Fibroblast of skin of scalp (primary cell): ENCODE results near the gene LORICRIN.

ENCODE experiments used
- DNase-seq: peaks from one replicate; pipeline ENCODE4 v3.0.0-alpha.2; 2013

The LORICRIN gene

GRCh38 chr1:153251087-153251486 is 8.4 kb upstream of the LORICRIN start:
- no peak for DNase-seq

- no peak for DNase-seq
These were observed 7.9 kb upstream of the LORICRIN start for GRCh38 chr1:153251562-153251961.

DNA sequence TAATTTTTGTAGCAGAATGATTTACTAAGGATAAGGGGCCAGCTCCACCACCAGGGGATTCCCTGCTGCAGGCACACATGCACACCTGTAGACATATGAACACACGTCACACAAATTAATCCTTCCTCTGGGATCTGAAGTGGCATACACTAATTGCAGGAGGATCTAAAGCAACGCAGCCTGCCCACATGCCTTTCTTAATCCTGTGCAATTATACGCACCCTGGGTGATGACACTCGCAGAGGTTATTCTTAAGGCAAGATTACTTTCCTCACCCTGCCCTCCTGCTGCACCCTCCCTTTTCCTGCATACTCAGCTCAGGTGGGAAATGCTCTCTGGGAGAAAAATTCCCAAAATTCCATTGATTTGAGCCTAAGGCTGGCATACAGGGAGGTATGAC is 7.5 kb upstream of the LORICRIN start:
- DNase-seq, result no peak

DNA sequence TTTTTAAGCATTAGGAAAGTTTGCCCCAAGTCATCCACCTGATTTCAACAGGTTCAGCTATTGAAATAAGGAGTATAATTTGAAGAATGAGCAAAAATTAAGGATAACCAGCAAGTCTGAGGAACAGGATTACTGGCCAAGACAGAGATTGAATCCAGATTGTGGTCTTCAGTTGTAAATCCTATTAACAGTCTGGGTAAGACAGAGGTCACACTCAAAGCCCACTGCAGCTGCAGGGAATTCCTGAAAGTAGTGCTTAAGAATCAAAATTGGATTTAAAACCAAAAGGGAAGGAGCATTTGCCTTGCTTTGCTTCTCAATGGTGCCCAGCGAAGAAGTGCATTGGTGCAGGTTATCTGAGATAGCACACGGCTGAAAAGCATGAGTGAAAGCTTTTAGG is 6.4 kb upstream of the LORICRIN start:
- DNase-seq, result no peak

DNA sequence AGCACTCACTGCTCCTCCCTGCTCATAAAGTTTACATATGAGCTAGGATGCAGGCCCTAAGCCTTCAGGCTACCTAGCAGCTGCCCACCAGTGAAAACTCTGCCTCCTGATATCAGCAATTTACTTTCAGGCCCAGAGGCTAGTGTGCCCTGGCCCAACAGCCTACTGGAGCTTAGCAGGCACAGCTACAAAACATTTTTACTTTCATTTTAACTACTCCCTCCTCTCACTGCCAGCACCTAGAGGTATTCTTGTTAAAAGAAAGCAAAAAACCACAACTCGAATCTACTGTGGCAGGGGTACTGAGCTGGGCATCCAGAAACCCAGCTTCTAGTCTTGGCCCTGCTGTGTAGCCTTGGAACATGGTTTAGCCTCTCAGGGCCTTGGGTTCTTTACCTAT is 5.8 kb upstream of the LORICRIN start:
- no peak for DNase-seq

DNA sequence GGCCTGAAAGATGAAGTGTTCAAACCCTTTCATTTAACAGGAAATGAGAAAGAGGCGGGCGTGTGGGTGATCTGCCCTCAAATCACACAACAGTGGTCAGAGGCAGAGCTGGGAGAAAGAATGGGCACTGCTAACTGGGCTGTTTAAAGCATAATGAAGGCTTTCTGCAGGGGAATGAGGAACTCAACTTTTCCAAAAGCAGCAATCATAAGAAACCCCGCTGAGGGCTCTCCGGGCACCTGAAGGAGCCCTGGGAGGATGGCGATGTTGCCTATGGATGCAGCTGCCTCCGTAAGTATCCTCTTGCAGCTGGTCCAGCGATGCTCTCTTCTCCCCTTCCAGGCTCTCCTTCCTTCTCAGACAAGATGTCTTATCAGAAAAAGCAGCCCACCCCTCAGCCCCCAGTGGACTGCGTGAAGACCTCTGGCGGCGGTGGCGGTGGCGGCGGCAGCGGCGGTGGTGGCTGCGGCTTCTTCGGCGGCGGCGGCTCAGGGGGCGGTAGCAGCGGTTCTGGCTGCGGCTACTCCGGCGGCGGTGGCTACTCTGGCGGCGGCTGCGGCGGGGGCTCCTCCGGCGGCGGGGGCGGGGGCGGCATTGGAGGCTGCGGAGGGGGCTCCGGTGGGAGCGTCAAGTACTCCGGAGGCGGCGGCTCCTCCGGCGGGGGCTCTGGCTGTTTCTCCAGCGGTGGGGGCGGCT is 1.2 kb downstream of the LORICRIN start:
- DNase-seq, result no peak

DNA sequence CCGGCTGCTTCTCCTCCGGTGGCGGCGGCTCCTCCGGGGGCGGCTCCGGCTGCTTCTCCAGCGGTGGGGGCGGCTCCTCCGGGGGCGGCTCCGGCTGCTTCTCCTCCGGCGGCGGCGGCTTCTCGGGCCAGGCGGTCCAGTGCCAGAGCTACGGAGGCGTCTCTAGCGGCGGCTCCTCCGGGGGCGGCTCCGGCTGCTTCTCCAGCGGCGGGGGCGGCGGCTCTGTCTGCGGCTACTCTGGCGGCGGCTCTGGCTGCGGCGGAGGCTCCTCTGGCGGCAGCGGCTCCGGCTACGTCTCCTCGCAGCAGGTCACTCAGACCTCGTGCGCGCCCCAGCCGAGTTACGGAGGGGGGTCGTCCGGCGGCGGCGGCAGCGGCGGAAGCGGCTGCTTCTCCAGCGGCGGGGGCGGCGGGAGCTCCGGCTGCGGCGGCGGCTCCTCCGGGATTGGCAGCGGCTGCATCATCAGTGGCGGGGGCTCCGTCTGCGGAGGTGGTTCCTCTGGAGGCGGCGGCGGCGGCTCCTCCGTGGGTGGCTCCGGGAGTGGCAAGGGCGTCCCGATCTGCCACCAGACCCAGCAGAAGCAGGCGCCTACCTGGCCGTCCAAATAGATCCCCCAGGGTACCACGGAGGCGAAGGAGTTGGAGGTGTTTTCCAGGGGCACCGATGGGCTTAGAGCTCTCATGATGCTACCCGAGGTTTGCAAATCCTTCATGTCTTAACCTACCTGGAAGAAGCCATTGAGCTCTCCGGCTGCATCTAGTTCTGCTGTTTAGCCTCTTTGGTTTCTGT is 2.0 kb downstream of the LORICRIN start:
- peak; percentile 25 for DNase-seq

DNA sequence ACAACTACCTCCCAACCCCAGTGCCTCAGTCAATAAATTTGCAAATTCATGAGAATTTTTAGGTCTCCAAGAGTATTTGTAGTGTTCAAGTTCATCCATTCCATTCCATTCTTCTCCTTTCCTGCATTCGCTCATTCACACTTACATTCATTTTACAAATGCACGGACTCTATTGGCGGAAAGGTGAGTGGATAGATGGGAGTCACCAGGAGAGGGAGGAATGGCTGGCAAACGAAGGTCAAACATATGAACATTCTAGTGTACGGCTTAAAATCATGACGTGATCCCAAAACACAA is 2.5 kb downstream of the LORICRIN start:
- DNase-seq, result no peak

- no peak for DNase-seq
These were observed 3.1 kb downstream of the LORICRIN start for GRCh38 chr1:153262462-153263157.

GRCh38 chr1:153265457-153265856 is 6.0 kb downstream of the LORICRIN start:
- DNase-seq, result no peak

- no peak for DNase-seq
These were observed 12.2 kb downstream of the LORICRIN start for GRCh38 chr1:153271711-153272110.

GRCh38 chr1:153272186-153272585 is 12.7 kb downstream of the LORICRIN start:
- DNase-seq, result no peak

GRCh38 chr1:153277852-153278251 is 18.4 kb downstream of the LORICRIN start:
- DNase-seq, result no peak

DNA sequence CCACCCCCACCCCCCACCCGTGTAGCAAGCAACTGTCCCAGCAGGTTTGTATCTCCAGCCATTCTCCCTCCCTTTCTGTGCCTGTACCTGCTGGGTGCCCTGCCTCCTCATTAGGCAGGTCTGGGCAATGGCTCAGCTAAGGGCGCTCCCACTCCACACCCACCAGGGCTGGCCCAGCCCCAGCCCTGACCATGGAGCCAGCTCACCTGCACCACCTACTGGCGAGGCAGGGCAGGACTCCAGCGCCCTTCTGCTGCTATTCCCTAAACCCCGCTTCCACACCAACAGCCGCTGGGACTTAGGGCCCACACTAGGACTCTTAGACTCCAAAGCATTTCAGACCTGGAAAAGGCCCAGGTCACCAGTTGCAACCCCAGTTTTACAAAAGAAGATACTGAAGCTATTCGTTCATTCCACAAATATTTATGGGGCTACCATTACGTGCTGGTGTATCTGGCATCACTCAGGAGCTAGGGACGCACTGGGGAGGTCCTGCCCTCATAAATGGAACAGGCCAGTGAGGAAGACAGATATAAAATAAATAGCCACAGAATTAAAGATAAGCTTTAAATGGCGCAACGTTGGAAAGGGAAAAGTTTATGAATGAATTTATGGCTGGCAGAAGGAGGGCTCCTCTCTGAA is 29.3 kb downstream of the LORICRIN start:
- no peak for DNase-seq

GRCh38 chr1:153291514-153291913 is 32.0 kb downstream of the LORICRIN start:
- no peak for DNase-seq

DNA sequence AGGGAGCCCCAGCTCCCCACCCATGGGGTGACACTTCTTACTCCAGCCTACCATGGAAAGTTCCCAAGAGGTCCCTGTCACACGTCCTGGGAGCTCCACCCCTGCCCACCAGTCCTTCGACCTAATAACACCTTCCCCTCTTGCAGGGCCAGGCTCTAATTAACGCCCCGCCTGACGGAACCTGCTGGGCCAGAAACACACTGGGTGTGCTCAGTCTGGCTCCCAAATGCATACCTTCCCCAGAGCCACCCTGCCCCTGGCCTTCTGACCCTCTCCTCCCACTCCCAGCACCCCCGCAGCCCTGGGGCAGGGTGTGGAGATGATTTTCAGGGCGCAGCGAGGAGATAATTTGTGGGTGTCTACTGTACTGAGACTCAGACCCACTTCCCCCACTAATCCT is 32.7 kb downstream of the LORICRIN start:
- no peak for DNase-seq

GRCh38 chr1:153292740-153293479 is 33.4 kb downstream of the LORICRIN start:
- no peak for DNase-seq

DNA sequence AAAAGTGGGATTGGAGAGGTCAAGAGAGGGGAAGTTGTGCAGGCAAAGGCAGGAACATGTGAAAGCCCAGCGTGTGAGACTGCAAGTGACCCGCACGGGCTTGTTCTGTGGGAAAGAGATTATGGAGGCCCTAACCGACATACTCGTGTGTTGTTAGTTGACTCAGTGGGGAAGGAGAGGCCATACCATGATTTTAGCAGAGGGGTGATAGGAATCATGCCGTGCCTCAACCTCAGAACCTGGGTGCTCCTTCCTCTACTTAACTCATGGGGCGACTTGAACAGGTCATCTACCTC is 33.9 kb downstream of the LORICRIN start:
- DNase-seq, result no peak

DNA sequence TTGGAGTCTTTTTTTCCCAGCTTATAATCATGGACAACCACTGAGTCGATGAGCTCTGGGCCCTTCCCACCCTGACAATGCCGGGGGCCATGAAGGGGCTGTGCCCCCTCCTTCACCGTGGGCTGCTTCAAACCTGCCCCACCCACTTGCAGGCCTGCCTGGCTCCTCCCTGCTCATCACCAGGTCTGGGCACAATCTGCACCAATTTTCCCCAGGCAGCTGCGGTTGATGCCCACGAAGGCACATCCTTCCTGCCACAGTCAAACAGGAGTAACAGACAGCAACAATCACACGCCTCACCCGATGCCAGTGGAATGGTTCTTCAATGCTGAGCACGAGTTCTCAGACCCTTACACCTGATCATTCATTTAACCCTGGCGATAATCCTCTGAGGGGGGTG is 34.4 kb downstream of the LORICRIN start:
- no peak for DNase-seq

DNA sequence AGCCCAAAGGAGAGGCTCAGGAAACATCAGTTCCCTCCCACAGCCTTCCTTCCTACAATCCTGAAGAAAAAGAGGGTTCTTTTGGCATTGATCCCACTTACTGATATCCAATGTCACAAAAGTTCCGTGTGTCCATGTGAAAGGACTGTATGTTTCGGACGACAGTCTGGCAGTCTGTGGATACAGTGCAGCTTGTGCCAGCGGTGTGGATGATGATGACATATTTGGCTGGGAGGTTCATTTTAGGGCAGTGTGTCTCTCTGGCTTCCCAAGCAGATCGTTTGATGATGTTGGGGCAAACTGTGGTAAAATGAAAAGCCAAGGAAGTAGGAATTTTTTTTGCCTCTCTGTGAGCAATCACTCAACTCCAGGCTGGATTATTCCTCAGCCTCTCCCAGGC is 42.8 kb downstream of the LORICRIN start:
- DNase-seq, result no peak

GRCh38 chr1:153305682-153306081 is 46.2 kb downstream of the LORICRIN start:
- DNase-seq, result no peak

DNA sequence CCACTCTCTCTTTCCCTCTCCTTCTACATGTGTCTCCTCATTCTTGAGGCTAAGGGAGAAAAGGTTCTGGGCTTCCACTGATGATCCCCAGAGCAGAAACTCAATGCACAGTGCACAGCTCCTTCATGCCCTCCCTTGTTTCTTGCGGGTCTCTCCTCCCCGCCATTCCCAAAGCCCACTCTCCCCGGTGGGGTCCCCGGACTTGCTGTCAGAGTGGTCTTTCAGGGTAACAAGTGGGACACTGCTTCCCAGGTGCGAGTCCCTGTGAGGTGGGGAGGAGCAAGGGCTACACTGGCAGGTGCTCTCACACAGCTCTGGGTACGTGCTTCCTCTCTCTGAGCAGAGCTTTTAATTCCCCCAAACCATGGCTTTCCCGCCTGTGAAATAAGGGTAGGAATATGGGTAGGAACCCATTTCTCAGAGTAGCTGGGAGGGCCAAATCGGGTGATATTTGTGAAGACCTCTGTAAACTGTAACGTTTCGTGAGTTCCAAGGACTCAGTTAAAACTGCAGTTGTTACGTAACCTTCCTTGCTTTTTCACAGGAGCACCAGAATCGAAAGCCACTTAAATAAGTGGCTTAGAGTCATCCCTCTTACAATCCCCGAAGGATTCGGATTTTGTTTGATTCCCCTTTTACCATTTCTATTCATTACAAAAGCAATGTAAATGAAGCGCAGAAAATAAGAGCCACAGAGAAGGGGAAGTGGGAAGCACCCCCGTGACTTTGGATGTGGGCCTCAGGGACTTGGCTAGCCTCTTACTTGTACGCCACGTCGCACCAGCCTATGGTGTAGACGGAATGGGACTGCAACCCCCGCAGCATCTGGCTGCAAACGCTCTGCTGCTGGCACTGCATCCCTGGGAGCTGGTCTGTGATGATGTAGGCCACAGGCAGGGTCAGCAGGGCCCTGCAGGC is 47.1 kb downstream of the LORICRIN start:
- no peak for DNase-seq
